Pancreas (tissue), 10 donors: ENCODE measurements around the gene SPINK14. TPM values are rescaled to one million over a fixed set of nuclear protein-coding genes. Genes with fewer than 3 reads are reported as not detected.
A peak's percentile ranks its signal among the peaks of the same experiment; 100 is the strongest.

ENCODE experiments used
- ATAC-seq, 4 donors: fragments of 200-7000 bp; cut with Tn5 transposase; one replicate each; pipeline versions ENCODE4 v1.8.0 to v1.9.1; 2020; ENCODE audit warnings: mild to moderate bottlenecking in 4 of 4, moderate library complexity in 4 of 4
- DNase-seq, 6 donors: peaks; one replicate each; pipeline ENCODE4 v3.0.0-alpha.2; 2020
- FAIRE-seq: peaks from 2 replicates; lab custom pipeline; 2012; peaks lifted over from hg19 to GRCh38; lab: Jason Lieb, UNC
- H3K27ac ChIP-seq, 4 donors: fragments of 200-600 bp; sonication (generic); 1 replicate in 3 of 4; 2 replicates in 1 of 4; pipeline versions ENCODE4 v1.5.0 to v1.8.0; 2020
- H3K27me3 ChIP-seq, 4 donors: fragments of 200-600 bp; one replicate each; pipeline ENCODE4 v1.8.0; 2021
- H3K36me3 ChIP-seq, 3 donors: fragments of 200-600 bp; sonication (generic) in 1 of 3; one replicate each; pipeline versions ENCODE4 v1.5.0 to v1.8.0; 2020 to 2021
- H3K4me1 ChIP-seq, 3 donors: fragments of 200-600 bp; one replicate each; pipeline ENCODE4 v1.8.0; 2021
- H3K4me3 ChIP-seq, 4 donors: fragments of 200-600 bp; sonication (generic) in 2 of 4; one replicate each; pipeline versions ENCODE4 v1.5.0 to v1.8.0; 2020 to 2021
- H3K9me3 ChIP-seq, 4 donors: fragments of 200-600 bp; one replicate each; pipeline ENCODE4 v1.8.0; 2021
- WGBS, 2 donors: extraction: QIAGEN DNeasy Blood & Tissue Kit; methylation state at CpG; one replicate each; pipeline ENCODE4 v1.1.7; 2013; 5-methylcytosine and 5-hydroxymethylcytosine counted together
- intact Hi-C, 3 donors: fragments of 100-400 bp; cut with DNase I; formaldehyde crosslinking; loops; one replicate each; pipeline versions ENCODE4 v1.11.1 to v1.14.2; 2022
- polyA plus RNA-seq, 2 donors: library from polyadenylated mRNA; stranded (reverse); fragments of 200-250 nt; gene quantifications; one replicate each; pipeline ENCODE4 v1.2.3, GENCODE V29; 2013
- total RNA-seq, 6 donors: library from RNA; stranded (reverse); fragmentation: NEBNext Ultra II Directional in 4 of 6; extraction: Animal tissue kit (Norgen Biotek cat#: 25700) in 4 of 6; gene quantifications; one replicate each; pipeline versions ENCODE4 v1.2.1 to v1.2.4, GENCODE V29; 2021 to 2023
- TF ChIP-seq, protein P1 (sequence below), 4 donors: fragments of 200-600 bp; sonication (generic) in 3 of 4; IDR thresholded peaks; one replicate each; pipeline versions ENCODE4 v1.5.0 to v1.8.0; 2021; ENCODE audit warnings: antibody characterized with exemption in 4 of 4
- donor health status: healthy with polysubstance abuse.
- donor health status: DM: no; HTN: no; CAD: no; lungs with moderate emphysema.
- donor health status: DM: no; HTN: no; CAD: no.
- donor health status: control.
- donor health status: control.
- donor health status: Bipolar disorder and iron deficiency.
- donor health status: DM: yes; HTN: yes; CAD: no.
- donor health status: DM: no; HTN: no; CAD: no.
- donor health status: DM: no; HTN: no; CAD: no.
- donor health status: DM: yes; HTN: yes; CAD: no.

Gene SPINK14
- total and polyA plus RNA-seq, 8 donors, result not detected

DNA sequence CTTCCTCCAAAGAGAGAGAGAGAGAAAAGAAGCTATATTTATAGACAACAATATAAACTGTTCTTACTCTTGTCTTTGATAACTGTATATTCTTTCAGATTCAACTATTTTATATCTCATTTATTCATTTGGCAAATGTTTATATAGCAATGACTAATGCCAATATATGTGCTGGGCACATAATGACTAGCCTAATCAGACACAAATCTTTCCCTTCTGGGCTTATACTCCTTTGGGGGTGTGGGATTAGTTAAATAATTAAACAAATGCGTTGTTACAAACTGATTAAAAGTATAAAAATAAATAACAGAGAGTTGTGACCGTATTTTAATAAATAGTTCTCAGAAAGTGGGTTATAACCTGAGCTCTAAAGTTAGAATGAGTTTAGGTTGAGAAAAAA is 4.0 kb downstream of the SPINK14 start:
- TF ChIP-seq, protein P1, sequence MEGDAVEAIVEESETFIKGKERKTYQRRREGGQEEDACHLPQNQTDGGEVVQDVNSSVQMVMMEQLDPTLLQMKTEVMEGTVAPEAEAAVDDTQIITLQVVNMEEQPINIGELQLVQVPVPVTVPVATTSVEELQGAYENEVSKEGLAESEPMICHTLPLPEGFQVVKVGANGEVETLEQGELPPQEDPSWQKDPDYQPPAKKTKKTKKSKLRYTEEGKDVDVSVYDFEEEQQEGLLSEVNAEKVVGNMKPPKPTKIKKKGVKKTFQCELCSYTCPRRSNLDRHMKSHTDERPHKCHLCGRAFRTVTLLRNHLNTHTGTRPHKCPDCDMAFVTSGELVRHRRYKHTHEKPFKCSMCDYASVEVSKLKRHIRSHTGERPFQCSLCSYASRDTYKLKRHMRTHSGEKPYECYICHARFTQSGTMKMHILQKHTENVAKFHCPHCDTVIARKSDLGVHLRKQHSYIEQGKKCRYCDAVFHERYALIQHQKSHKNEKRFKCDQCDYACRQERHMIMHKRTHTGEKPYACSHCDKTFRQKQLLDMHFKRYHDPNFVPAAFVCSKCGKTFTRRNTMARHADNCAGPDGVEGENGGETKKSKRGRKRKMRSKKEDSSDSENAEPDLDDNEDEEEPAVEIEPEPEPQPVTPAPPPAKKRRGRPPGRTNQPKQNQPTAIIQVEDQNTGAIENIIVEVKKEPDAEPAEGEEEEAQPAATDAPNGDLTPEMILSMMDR (IDR thresholded peaks at IDR 0.05), result no peak
- H3K27ac ChIP-seq, result no peak overlapping the region
- H3K9me3 ChIP-seq, result no peaks in the 10 kb centered on the region
- no peaks in the 10 kb centered on the region for H3K36me3 ChIP-seq
- H3K27me3 ChIP-seq, result no peaks in the 10 kb centered on the region
- H3K4me1 ChIP-seq, result no peaks in the 10 kb centered on the region
- intact Hi-C loops, result loop anchor here in 1 of 3 donors (10.0 kb wide), 1 partner anchor 562 kb away; no protein-coding TSS in a partner anchor
- FAIRE-seq (no peak), ATAC-seq (no peak), DNase-seq (no peak)
- WGBS, 2 donors, result 35 to 40% methylated on average over 2 of the region's 2 CpGs
- no peak overlapping the region for H3K4me3 ChIP-seq

DNA sequence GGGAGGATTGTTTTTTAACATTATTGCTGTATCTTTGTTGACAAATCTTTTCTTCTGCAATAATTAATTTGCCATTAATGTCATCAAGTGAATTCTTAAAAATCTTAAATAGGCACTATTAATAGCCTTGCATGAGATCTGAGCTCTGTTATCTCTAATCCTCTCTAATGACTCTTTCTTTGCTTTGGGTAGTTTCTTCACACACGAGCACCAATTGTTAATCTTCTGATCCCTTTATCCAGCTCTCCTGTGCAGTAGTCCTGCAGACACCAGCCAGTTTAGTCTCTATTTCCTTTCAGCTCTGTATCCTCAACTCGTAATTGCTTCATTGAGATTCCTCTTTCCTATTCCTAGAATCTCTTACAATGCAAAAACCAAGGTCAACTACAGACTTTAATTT is 8.1 kb downstream of the SPINK14 start:
- Histone ChIP-seq H3K4me1 (no peaks in the 10 kb centered on the region), H3K9me3 (no peaks in the 10 kb centered on the region), H3K27me3 (no peaks in the 10 kb centered on the region), H3K36me3 (no peaks in the 10 kb centered on the region), H3K27ac (no peak overlapping the region), H3K4me3 (no peak overlapping the region)
- 24 to 29% methylated on average over 2 of the region's 2 CpGs for WGBS, 2 donors
- intact Hi-C loops, result loop anchor here in 1 of 3 donors (10.0 kb wide), 1 partner anchor 558 kb away; no protein-coding TSS in a partner anchor
- TF ChIP-seq, protein P1 (IDR thresholded peaks at IDR 0.05), result no peak
- FAIRE-seq (no peak), ATAC-seq (no peak), DNase-seq (no peak)

DNA sequence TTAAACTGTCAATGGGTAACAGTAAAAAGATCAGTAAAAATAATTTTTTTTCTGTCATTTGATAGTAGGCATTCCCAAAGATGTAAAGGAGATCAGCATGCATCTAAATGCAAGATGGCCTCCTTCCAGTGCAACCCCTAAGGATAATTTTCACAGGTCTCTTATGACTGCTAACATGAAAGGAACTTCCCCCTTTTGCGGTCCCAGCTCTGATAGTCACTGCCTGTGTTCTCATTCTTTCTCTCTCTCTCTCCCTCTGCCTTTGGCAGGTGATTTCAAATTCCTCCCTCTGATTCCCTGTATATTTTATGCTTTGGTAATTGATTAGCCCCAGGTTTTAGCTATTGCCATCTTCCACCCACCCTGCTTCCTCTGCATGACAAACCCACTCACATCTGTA is 8.9 kb downstream of the SPINK14 start:
- ATAC-seq, result no peak
- no peak for FAIRE-seq
- Histone ChIP-seq H3K27me3 (no peaks in the 10 kb centered on the region), H3K9me3 (no peaks in the 10 kb centered on the region), H3K36me3 (no peaks in the 10 kb centered on the region), H3K4me3 (no peak overlapping the region), H3K27ac (no peak overlapping the region), H3K4me1 (no peaks in the 10 kb centered on the region)
- intact Hi-C loops, result loop anchor here in 1 of 3 donors (10.0 kb wide), 1 partner anchor 558 kb away; no protein-coding TSS in a partner anchor
- WGBS, 2 donors, result 75 to 83% methylated on average over 1 of the region's 1 CpG
- DNase-seq, result no peak
- TF ChIP-seq, protein P1 (IDR thresholded peaks at IDR 0.05), result no peak

DNA sequence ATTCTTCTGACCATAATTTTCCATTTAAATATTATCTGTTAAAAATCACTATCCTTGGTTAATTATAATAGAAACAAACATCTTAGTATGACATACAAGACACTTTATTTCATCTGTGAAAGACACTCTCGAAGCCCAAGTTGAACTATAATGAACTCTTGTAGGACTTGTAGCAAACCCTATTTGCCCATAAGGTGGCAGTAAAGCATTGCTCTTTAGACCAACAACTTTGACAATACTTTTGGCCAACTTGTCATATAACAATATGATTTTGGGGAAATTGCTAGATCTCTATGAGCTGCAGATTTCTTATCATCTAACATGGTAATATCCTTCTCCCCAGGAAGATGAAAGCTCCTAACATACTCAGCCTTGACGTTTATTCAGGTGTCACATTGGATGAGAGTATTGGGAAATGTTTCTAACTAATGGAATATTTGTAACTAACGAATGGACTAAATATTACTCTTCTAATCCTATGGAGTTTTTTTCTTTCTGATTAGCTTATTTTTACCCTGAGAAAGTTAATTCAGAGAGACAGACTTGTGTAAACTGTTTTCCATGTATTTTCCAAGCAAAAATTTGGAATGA is 11.0 kb downstream of the SPINK14 start:
- Histone ChIP-seq H3K36me3 (no peaks in the 10 kb centered on the region), H3K4me1 (no peaks in the 10 kb centered on the region), H3K4me3 (no peak overlapping the region), H3K27me3 (no peaks in the 10 kb centered on the region), H3K9me3 (no peaks in the 10 kb centered on the region), H3K27ac (no peak overlapping the region)
- FAIRE-seq (peak; percentile 96), DNase-seq (no peak), ATAC-seq (peak in 3 of 4 donors; percentile 81 to 87 (median 82))
- 31 to 33% methylated on average over 3 of the region's 3 CpGs for WGBS, 2 donors
- intact Hi-C loops, result loop anchor here in 1 of 3 donors (10.0 kb wide), 1 partner anchor 555 kb away; no protein-coding TSS in a partner anchor
- TF ChIP-seq, protein P1 (IDR thresholded peaks at IDR 0.05), result peak; percentile 17 to 55 (median 46)
